ENCODE results near the gene OR51B2.

OR51B2 gene

GRCh38 chr11:5283086-5283485, 41.0 kb downstream of the OR51B2 start:
- no peak for DNase-seq (ENCODE audit: low read depth, low spot score)

GRCh38 chr11:5282628-5283027, 41.5 kb downstream of the OR51B2 start:
- DNase-seq (ENCODE audit: low read depth, low spot score), result no peak

GRCh38 chr11:5281596-5281995, 42.5 kb downstream of the OR51B2 start:
- no peak for DNase-seq (ENCODE audit: low read depth, low spot score)

- DNase-seq (ENCODE audit: low read depth, low spot score), result no peak
These were observed 43.5 kb downstream of the OR51B2 start for GRCh38 chr11:5280582-5281102.

- no peak for DNase-seq (ENCODE audit: low read depth, low spot score)
These were observed 44.5 kb downstream of the OR51B2 start for GRCh38 chr11:5279471-5280090.

- no peak for DNase-seq (ENCODE audit: low read depth, low spot score)
These were observed 46.2 kb downstream of the OR51B2 start for GRCh38 chr11:5277807-5278382.

- no peak for DNase-seq (ENCODE audit: low read depth, low spot score)
These were observed 47.4 kb downstream of the OR51B2 start for GRCh38 chr11:5276697-5277096.

GRCh38 chr11:5275369-5276110, 48.6 kb downstream of the OR51B2 start:
- no peak for DNase-seq (ENCODE audit: low read depth, low spot score)

- DNase-seq (ENCODE audit: low read depth, low spot score), result no peak
These were observed 49.7 kb downstream of the OR51B2 start for GRCh38 chr11:5274395-5274794.
